OCI-LY7 (cell line): ENCODE measurements around the gene USPL1. TPM values are rescaled to one million over a fixed set of nuclear protein-coding genes. Genes with fewer than 3 reads are reported as not detected.

Source experiments
- BruUV-seq: library from RNA; stranded (reverse); fragments of 400-500 nt; replicated peaks from 2 replicates; lab custom pipeline; 2021; lab: Mats Ljungman, UMichigan
- CTCF ChIA-PET: fragments of 300-600 bp; sonication (Branson Sonifier 250); formaldehyde crosslinking; loops from one replicate; lab custom pipeline; 2022; ENCODE audit warnings: antibody characterized with exemption; ENCODE audit not compliant: unreplicated experiment; lab: Charles Lee
- POLR2A ChIA-PET: fragments of 300-600 bp; sonication (Branson Sonifier 250); formaldehyde crosslinking; loops from one replicate; lab custom pipeline; 2022; ENCODE audit warnings: antibody characterized with exemption; lab: Charles Lee
- DNase-seq: peaks from one replicate; pipeline ENCODE4 v3.0.0-alpha.2; 2015; ENCODE audit warnings: low spot score
- H2AFZ ChIP-seq: fragments of 200-600 bp; sonication (generic), shearing (Covaris generic); 2 replicates; pipeline ENCODE4 v1.6.1; 2014; ENCODE audit warnings: mild to moderate bottlenecking, antibody characterized with exemption, low read length, moderate library complexity
- H3K27ac ChIP-seq: fragments of 200-600 bp; sonication (generic); 2 replicates; pipeline ENCODE4 v1.5.1; 2014; ENCODE audit warnings: mixed run types, low read depth, mild to moderate bottlenecking, moderate library complexity, low read length, inconsistent platforms; ENCODE audit not compliant: poor library complexity, severe bottlenecking
- H3K36me3 ChIP-seq: fragments of 200-600 bp; sonication (generic); 2 replicates; pipeline ENCODE4 v1.6.1; 2014; ENCODE audit warnings: mild to moderate bottlenecking, antibody characterized with exemption, low read length, moderate library complexity, mixed read lengths; ENCODE audit not compliant: insufficient read depth
- H3K4me1 ChIP-seq: fragments of 200-600 bp; sonication (generic); 2 replicates; pipeline ENCODE4 v1.5.1; 2014; ENCODE audit warnings: mild to moderate bottlenecking, low read length; ENCODE audit not compliant: insufficient read depth, poor library complexity, severe bottlenecking
- H3K4me2 ChIP-seq: fragments of 200-600 bp; sonication (generic); 2 replicates; pipeline ENCODE4 v1.6.1; 2014; ENCODE audit warnings: mild to moderate bottlenecking, low read length
- H3K4me3 ChIP-seq: fragments of 200-600 bp; sonication (generic); 2 replicates; pipeline ENCODE4 v1.5.1; 2014; ENCODE audit warnings: mild to moderate bottlenecking, low read depth, low read length; ENCODE audit not compliant: poor library complexity, severe bottlenecking
- H3K79me2 ChIP-seq: fragments of 200-600 bp; sonication (generic); 2 replicates; pipeline ENCODE4 v1.6.1; 2016; ENCODE audit warnings: low read depth, mild to moderate bottlenecking, low read length, moderate library complexity, mixed read lengths; ENCODE audit not compliant: insufficient read depth
- H3K9me2 ChIP-seq: fragments of 200-600 bp; sonication (generic); 2 replicates; pipeline ENCODE4 v1.6.1; 2016; ENCODE audit warnings: mild to moderate bottlenecking, low read length, mixed read lengths; ENCODE audit not compliant: insufficient read depth
- H3K9me3 ChIP-seq: fragments of 200-600 bp; sonication (generic); 2 replicates; pipeline ENCODE4 v1.6.1; 2014; ENCODE audit warnings: mild to moderate bottlenecking, mixed run types, low read length, mixed read lengths
- H4K20me1 ChIP-seq: fragments of 200-600 bp; sonication (generic); 2 replicates; pipeline ENCODE4 v1.6.1; 2014; ENCODE audit warnings: mild to moderate bottlenecking, antibody characterized with exemption, low read length, moderate library complexity, mixed read lengths; ENCODE audit not compliant: insufficient read depth
- EZH2phosphoT487 ChIP-seq: fragments of 200-600 bp; sonication (generic); IDR thresholded peaks from 2 replicates; pipeline ENCODE4 v1.6.1; 2018; ENCODE audit warnings: low read depth, borderline replicate concordance, mild to moderate bottlenecking, mixed run types, antibody characterized with exemption, low read length, moderate library complexity, mixed read lengths
- intact Hi-C: fragments of 100-400 bp; cut with micrococcal nuclease; formaldehyde crosslinking; loops from one replicate; pipeline ENCODE4 v1.10.0; 2022; ENCODE audit not compliant: unreplicated experiment
- total RNA-seq, 2 experiments: library from RNA; depleted of rRNA in 1 of 2; stranded (reverse); fragments of >200 nt in 1 of 2; shearing (Covaris generic) in 1 of 2; gene quantifications; 2 replicates each; pipeline ENCODE4 v1.2.3, GENCODE V29; 2014 to 2022
- TF ChIP-seq, protein P1 (sequence below): fragments of 200-600 bp; sonication (generic); conservative IDR thresholded peaks from 2 replicates; pipeline ENCODE4 v1.5.1; 2014; ENCODE audit warnings: mild to moderate bottlenecking, antibody characterized with exemption, low read length, moderate library complexity, mixed read lengths

The USPL1 gene
- total RNA-seq, 2 experiments from 2014 or later = 19.2 to 21.9 TPM

DNA sequence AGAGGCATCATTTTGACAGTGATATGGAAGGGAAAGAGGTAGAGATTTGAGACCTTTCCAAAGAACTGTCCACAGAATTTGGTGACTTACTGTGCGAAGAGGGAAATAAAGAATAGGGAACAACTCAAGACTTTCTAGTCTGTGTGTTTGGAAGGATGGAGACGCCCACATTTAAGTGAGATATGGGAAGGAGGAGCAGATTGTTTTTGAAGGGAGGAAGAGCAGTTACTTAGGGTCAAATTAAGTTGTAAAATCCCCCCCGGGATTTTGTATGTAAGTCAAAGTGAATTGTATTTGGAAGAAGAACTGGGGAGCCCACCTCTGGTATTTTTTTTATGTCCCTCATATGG is 1.2 kb downstream of the USPL1 start:
- Histone ChIP-seq H3K4me1 (peaks cover 29% of the 10 kb centered on the region), H4K20me1 (peaks cover 26% of the 10 kb centered on the region), H3K9me2 (no peaks in the 10 kb centered on the region), H2AFZ (no peak overlapping the region), H3K36me3 (peaks cover 38% of the 10 kb centered on the region), H3K4me3 (peak overlapping the region; percentile 73), H3K4me2 (peak overlapping the region; percentile 71), H3K9me3 (no peaks in the 10 kb centered on the region), H3K27ac (peak overlapping the region; percentile 65), H3K79me2 (peaks cover 94% of the 10 kb centered on the region)
- no peak for DNase-seq
- intact Hi-C loops = loop anchor here (5.0 to 10.0 kb wide), 6 partner anchors 43 to 1184 kb away; partner anchors contain the start of genes HSPH1 and SLC7A1
- ChIA-PET POLR2A (interaction anchor here (1.3 kb wide), 3 partner anchors 9 to 245 kb away, joined by 3 to 7 read pairs (median 4); no protein-coding TSS in a partner anchor), CTCF (interaction anchor here (0.6 kb wide), 1 partner anchor 187 kb away, joined by 3 read pairs; no protein-coding TSS in a partner anchor)
- TF ChIP-seq, protein P1, sequence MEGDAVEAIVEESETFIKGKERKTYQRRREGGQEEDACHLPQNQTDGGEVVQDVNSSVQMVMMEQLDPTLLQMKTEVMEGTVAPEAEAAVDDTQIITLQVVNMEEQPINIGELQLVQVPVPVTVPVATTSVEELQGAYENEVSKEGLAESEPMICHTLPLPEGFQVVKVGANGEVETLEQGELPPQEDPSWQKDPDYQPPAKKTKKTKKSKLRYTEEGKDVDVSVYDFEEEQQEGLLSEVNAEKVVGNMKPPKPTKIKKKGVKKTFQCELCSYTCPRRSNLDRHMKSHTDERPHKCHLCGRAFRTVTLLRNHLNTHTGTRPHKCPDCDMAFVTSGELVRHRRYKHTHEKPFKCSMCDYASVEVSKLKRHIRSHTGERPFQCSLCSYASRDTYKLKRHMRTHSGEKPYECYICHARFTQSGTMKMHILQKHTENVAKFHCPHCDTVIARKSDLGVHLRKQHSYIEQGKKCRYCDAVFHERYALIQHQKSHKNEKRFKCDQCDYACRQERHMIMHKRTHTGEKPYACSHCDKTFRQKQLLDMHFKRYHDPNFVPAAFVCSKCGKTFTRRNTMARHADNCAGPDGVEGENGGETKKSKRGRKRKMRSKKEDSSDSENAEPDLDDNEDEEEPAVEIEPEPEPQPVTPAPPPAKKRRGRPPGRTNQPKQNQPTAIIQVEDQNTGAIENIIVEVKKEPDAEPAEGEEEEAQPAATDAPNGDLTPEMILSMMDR = no peak
- BruUV-seq = no TSS peak

- Histone ChIP-seq H3K4me3 (peak overlapping the region; percentile 73), H3K27ac (no peak overlapping the region), H2AFZ (no peak overlapping the region), H3K4me1 (peaks cover 22% of the 10 kb centered on the region), H3K36me3 (peaks cover 47% of the 10 kb centered on the region), H3K79me2 (peaks cover 94% of the 10 kb centered on the region), H3K9me2 (no peaks in the 10 kb centered on the region), H3K4me2 (peak overlapping the region; percentile 71), H3K9me3 (no peaks in the 10 kb centered on the region), H4K20me1 (peaks cover 29% of the 10 kb centered on the region)
- CTCF ChIA-PET = no interaction called here
- POLR2A ChIA-PET = interaction anchor here (0.8 kb wide), 1 partner anchor 42 kb away, joined by 4 read pairs; no protein-coding TSS in a partner anchor
- BruUV-seq = no TSS peak
- no peak for TF ChIP-seq EZH2phosphoT487
- TF ChIP-seq, protein P1 = no peak
- no peak for DNase-seq
- intact Hi-C loops = loop anchor here (5.0 to 10.0 kb wide), 6 partner anchors 43 to 1185 kb away; partner anchors contain the start of genes HSPH1 and SLC7A1
Measured at GRCh38 chr13:30619731-30620130, 2.0 kb downstream of the USPL1 start.

- H3K4me2 ChIP-seq = peak overlapping the region; percentile 71
- CTCF ChIA-PET = no interaction called here
Measured at GRCh38 chr13:30620941-30621340, 3.2 kb downstream of the USPL1 start.

More at GRCh38 chr13:30620941-30621340, 3.2 kb downstream of the USPL1 start:
- TF ChIP-seq, protein P1 = no peak
- TF ChIP-seq EZH2phosphoT487 = no peak
- Histone ChIP-seq H3K9me2 (no peaks in the 10 kb centered on the region), H3K36me3 (peaks cover 59% of the 10 kb centered on the region), H4K20me1 (peaks cover 29% of the 10 kb centered on the region), H3K4me1 (peaks cover 16% of the 10 kb centered on the region), H3K27ac (no peak overlapping the region), H3K4me3 (peak overlapping the region; percentile 73), H3K9me3 (no peaks in the 10 kb centered on the region), H3K79me2 (peaks cover 93% of the 10 kb centered on the region), H2AFZ (no peak overlapping the region)
- intact Hi-C loops = no loop called here
- no TSS peak for BruUV-seq
- no peak for DNase-seq
- POLR2A ChIA-PET = interaction anchor here (0.7 to 1.7 kb wide), 4 partner anchors 9 to 18 kb away, joined by 3 to 5 read pairs (median 4); no protein-coding TSS in a partner anchor
